IMR-90 (cell line): Measurements from ENCODE around the gene FARP1. TPM values are rescaled to one million over a fixed set of nuclear protein-coding genes. Genes with fewer than 3 reads are reported as not detected.

ENCODE experiments used
- ATAC-seq: fragments of 200-7000 bp; cut with Tn5 transposase; 2 replicates; pipeline ENCODE4 v1.9.1; 2020; ENCODE audit warnings: low read depth, mild to moderate bottlenecking, moderate library complexity
- BruUV-seq: library from RNA; stranded (reverse); fragments of 400-500 nt; replicated peaks from 2 replicates; lab custom pipeline; 2021; lab: Mats Ljungman, UMichigan
- CTCF ChIA-PET: fragments of 300-600 bp; formaldehyde crosslinking; extraction: SDS; loops from one replicate; lab custom pipeline; 2021; ENCODE audit warnings: antibody characterized with exemption; lab: Yijun Ruan, JAX
- POLR2A ChIA-PET: fragments of 300-600 bp; sonication (Branson Sonifier 250); formaldehyde crosslinking; loops from one replicate; lab custom pipeline; 2022; ENCODE audit warnings: antibody characterized with exemption; ENCODE audit not compliant: unreplicated experiment; lab: Charles Lee
- DNase-seq: peaks from one replicate; pipeline ENCODE4 v3.0.0; 2013
- H2AFZ ChIP-seq: replicated peaks from 2 replicates; pipeline ENCODE3; 2013; ENCODE audit warnings: low read length, mild to moderate bottlenecking; ENCODE audit not compliant: poor library complexity
- H2AK5ac ChIP-seq: 2 replicates; pipeline ENCODE4 v1.6.1; 2013; ENCODE audit warnings: low read depth, low read length, inconsistent platforms
- H2AK9ac ChIP-seq: replicated peaks from 2 replicates; pipeline ENCODE3; 2013; ENCODE audit warnings: mild to moderate bottlenecking, low read depth, low read length, moderate library complexity; ENCODE audit not compliant: poor library complexity
- H2BK120ac ChIP-seq: 2 replicates; pipeline ENCODE4 v1.6.1; 2013; ENCODE audit warnings: low read depth, low read length, inconsistent platforms
- H2BK15ac ChIP-seq: 3 replicates; pipeline ENCODE4 v1.6.1; 2013; ENCODE audit warnings: low read depth, low read length, inconsistent platforms
- H2BK20ac ChIP-seq: 2 replicates; pipeline ENCODE4 v1.6.1; 2013; ENCODE audit warnings: low read depth, mild to moderate bottlenecking, inconsistent platforms, low read length, moderate library complexity
- H2BK5ac ChIP-seq: 2 replicates; pipeline ENCODE4 v1.6.1; 2013; ENCODE audit warnings: mild to moderate bottlenecking, low read depth, low read length, inconsistent platforms; ENCODE audit not compliant: poor library complexity, severe bottlenecking
- H3K14ac ChIP-seq: replicated peaks from 2 replicates; pipeline ENCODE4 v1.6.1; 2013; ENCODE audit warnings: low read depth, low read length, inconsistent platforms
- H3K18ac ChIP-seq: 2 replicates; pipeline ENCODE4 v1.6.1; 2013; ENCODE audit warnings: low read depth, low read length, control low read depth
- H3K23ac ChIP-seq: 2 replicates; pipeline ENCODE4 v1.6.1; 2013; ENCODE audit warnings: low read depth, low read length, inconsistent platforms
- H3K27ac ChIP-seq: 2 replicates; pipeline ENCODE4 v1.5.1; 2013; ENCODE audit warnings: mild to moderate bottlenecking, control low read depth, low read length; ENCODE audit not compliant: insufficient read depth
- H3K27me3 ChIP-seq: 2 replicates; pipeline ENCODE4 v1.6.1; 2013; ENCODE audit warnings: low read length; ENCODE audit not compliant: control insufficient read depth, insufficient read depth
- H3K36me3 ChIP-seq: 2 replicates; pipeline ENCODE4 v1.6.1; 2013; ENCODE audit warnings: low read length, mixed read lengths; ENCODE audit not compliant: control insufficient read depth, insufficient read depth
- H3K4ac ChIP-seq: 2 replicates; pipeline ENCODE4 v1.6.1; 2013; ENCODE audit warnings: low read depth, low read length, inconsistent platforms
- H3K4me1 ChIP-seq: 2 replicates; pipeline ENCODE4 v1.6.1; 2013; ENCODE audit warnings: low read length, mixed read lengths; ENCODE audit not compliant: control insufficient read depth, insufficient read depth
- H3K4me2 ChIP-seq: 2 replicates; pipeline ENCODE4 v1.6.1; 2013; ENCODE audit warnings: low read depth, mild to moderate bottlenecking, control low read depth, low read length, moderate library complexity
- H3K4me3 ChIP-seq: 2 replicates; pipeline ENCODE4 v1.5.1; 2013; ENCODE audit warnings: low read depth, mild to moderate bottlenecking, control low read depth, low read length, moderate library complexity; ENCODE audit not compliant: insufficient read depth
- H3K56ac ChIP-seq: 2 replicates; pipeline ENCODE4 v1.6.1; 2013; ENCODE audit warnings: low read length, inconsistent platforms; ENCODE audit not compliant: insufficient read depth; ENCODE audit errors: extremely low read depth
- H3K79me1 ChIP-seq, 2 experiments: 2 replicates each; pipeline ENCODE4 v1.6.1; 2013; ENCODE audit warnings: low read length in 2 of 2, inconsistent platforms in 1 of 2, low read depth in 1 of 2
- H3K9ac ChIP-seq: 2 replicates; pipeline ENCODE4 v1.6.1; 2013; ENCODE audit warnings: low read depth, low read length, control low read depth
- H3K9me1 ChIP-seq: 2 replicates; pipeline ENCODE4 v1.6.1; 2013; ENCODE audit warnings: low read length, inconsistent platforms; ENCODE audit not compliant: insufficient read depth
- H3K9me3 ChIP-seq: 2 replicates; pipeline ENCODE4 v1.6.1; 2013; ENCODE audit warnings: low read length; ENCODE audit not compliant: control insufficient read depth, insufficient read depth
- H4K20me1 ChIP-seq: 2 replicates; pipeline ENCODE4 v1.6.1; 2013; ENCODE audit warnings: low read length, inconsistent platforms; ENCODE audit not compliant: insufficient read depth
- H4K5ac ChIP-seq: 2 replicates; pipeline ENCODE4 v1.6.1; 2013; ENCODE audit warnings: mild to moderate bottlenecking, low read depth, low read length, control low read depth
- H4K8ac ChIP-seq, 2 experiments: 2 replicates each; pipeline ENCODE4 v1.6.1; 2013; ENCODE audit warnings: low read depth in 2 of 2, low read length in 2 of 2, control low read depth in 1 of 2, inconsistent platforms in 1 of 2
- H4K91ac ChIP-seq: 2 replicates; pipeline ENCODE4 v1.6.1; 2013; ENCODE audit warnings: low read depth, low read length, inconsistent platforms; ENCODE audit not compliant: insufficient read depth
- BHLHE40 ChIP-seq: fragments of 150-350 bp; IDR thresholded peaks from 2 replicates; pipeline ENCODE4 v1.6.1; 2016; ENCODE audit warnings: mild to moderate bottlenecking, low read depth, low read length
- CEBPB ChIP-seq: IDR thresholded peaks from 2 replicates; pipeline ENCODE4 v1.6.1; 2012; ENCODE audit warnings: low read depth, low read length, improper control_type of control experiment
- CHD1 ChIP-seq: IDR thresholded peaks from 2 replicates; pipeline ENCODE4 v1.6.1; 2012; ENCODE audit warnings: low read depth, low read length, improper control_type of control experiment
- CTCF ChIP-seq: conservative IDR thresholded peaks from 2 replicates; pipeline ENCODE4 v1.5.1; 2012; ENCODE audit warnings: mild to moderate bottlenecking, low read depth, low read length, improper control_type of control experiment
- ELK1 ChIP-seq: fragments of 150-350 bp; IDR thresholded peaks from 2 replicates; pipeline ENCODE4 v1.6.1; 2016; ENCODE audit warnings: low read depth, mild to moderate bottlenecking, low read length, moderate library complexity, borderline replicate concordance
- FOS ChIP-seq: fragments of 150-350 bp; IDR thresholded peaks from 2 replicates; pipeline ENCODE4 v1.6.1; 2016; ENCODE audit warnings: low read depth, low read length
- MAFK ChIP-seq: IDR thresholded peaks from 2 replicates; pipeline ENCODE4 v1.6.1; 2012; ENCODE audit warnings: low read depth, low read length, improper control_type of control experiment
- MAZ ChIP-seq: IDR thresholded peaks from 2 replicates; pipeline ENCODE4 v1.6.1; 2012; ENCODE audit warnings: low read depth, mild to moderate bottlenecking, low read length, improper control_type of control experiment, moderate library complexity, borderline replicate concordance
- MXI1 ChIP-seq: IDR thresholded peaks from 2 replicates; pipeline ENCODE4 v1.6.1; 2012; ENCODE audit warnings: low read depth, mild to moderate bottlenecking, low read length, moderate library complexity, borderline replicate concordance
- NFE2L2 ChIP-seq: fragments of 150-350 bp; IDR thresholded peaks from 2 replicates; pipeline ENCODE4 v1.6.1; 2016; ENCODE audit warnings: low read depth, mild to moderate bottlenecking, low read length
- POLR2A ChIP-seq: IDR thresholded peaks from 2 replicates; pipeline ENCODE4 v1.6.1; 2012; ENCODE audit warnings: mild to moderate bottlenecking, low read depth, low read length
- RAD21 ChIP-seq: IDR thresholded peaks from 2 replicates; pipeline ENCODE4 v1.6.1; 2012; ENCODE audit warnings: low read length, improper control_type of control experiment
- RCOR1 ChIP-seq: IDR thresholded peaks from 2 replicates; pipeline ENCODE4 v1.6.1; 2012; ENCODE audit warnings: mild to moderate bottlenecking, low read length, improper control_type of control experiment; ENCODE audit not compliant: insufficient replicate concordance
- RFX5 ChIP-seq: IDR thresholded peaks from 2 replicates; pipeline ENCODE4 v1.8.0; 2012; ENCODE audit warnings: low read depth, mild to moderate bottlenecking, low read length, moderate library complexity
- SMC3 ChIP-seq: fragments of 150-350 bp; IDR thresholded peaks from 2 replicates; pipeline ENCODE4 v1.6.1; 2016; ENCODE audit warnings: low read depth, mild to moderate bottlenecking, antibody characterized with exemption, low read length, moderate library complexity
- USF2 ChIP-seq: fragments of 150-350 bp; IDR thresholded peaks from 2 replicates; pipeline ENCODE4 v1.6.1; 2017; ENCODE audit warnings: mild to moderate bottlenecking, antibody characterized with exemption, low read length, low read depth
- whole genome bisulfite sequencing, 2 experiments: methylation state at CpG; one replicate each; pipeline versions ENCODE4 v1.1.5 to v1.1.7; 2013; ENCODE audit warnings: missing lambda C conversion rate in 2 of 2; ENCODE audit not compliant: insufficient read length in 1 of 2; ENCODE audit errors: extremely low coverage in 2 of 2; 5-methylcytosine and 5-hydroxymethylcytosine counted together
- dilution Hi-C: fragments of 300-500 bp; cut with HindIII; formaldehyde crosslinking; loops from one replicate; pipeline ENCODE4 v1.14.3; 2018; ENCODE audit warnings: low sequenced_read_pairs; ENCODE audit not compliant: unreplicated experiment
- in situ Hi-C: fragments of 300-500 bp; cut with MboI; formaldehyde crosslinking; loops from 3 replicates; pipeline ENCODE4 v1.14.3; 2019; ENCODE audit warnings: low sequenced_read_pairs, inconsistent platforms, mixed read lengths
- intact Hi-C: fragments of 100-400 bp; cut with micrococcal nuclease; formaldehyde crosslinking; loops from 2 replicates; pipeline ENCODE4 v1.10.0; 2022
- polyA plus RNA-seq, 3 experiments: library from polyadenylated mRNA; depleted of rRNA; stranded (reverse); fragments of >200 nt; gene quantifications; 2 replicates each; pipeline ENCODE4 v1.2.3, GENCODE V29; 2012; ENCODE audit warnings: low replicate concordance in 1 of 3
- total RNA-seq: library from RNA; depleted of rRNA; stranded (reverse); fragments of >200 nt; gene quantifications from 2 replicates; pipeline ENCODE4 v1.2.3, GENCODE V29; 2012

FARP1 gene
- total and polyA plus RNA-seq, 2 of the 4 experiments (the other 2 are of a cell fraction), result 39.6 to 57.0 TPM

- Histone ChIP-seq H4K5ac (no peak overlapping the region), H3K4me3 (no peak overlapping the region), H3K9ac (no peak overlapping the region), H2BK120ac (no peak overlapping the region), H2AK5ac (no peak overlapping the region), H4K20me1 (peaks cover 22% of the 10 kb centered on the region), H2BK5ac (no peak overlapping the region), H3K9me3 (no peaks in the 10 kb centered on the region), H2BK20ac (no peak overlapping the region), H4K8ac (no peak overlapping the region), H3K36me3 (peaks cover 53% of the 10 kb centered on the region), H2AFZ (no peak overlapping the region), H4K91ac (no peak overlapping the region), H3K4me2 (no peak overlapping the region), H3K14ac (no peak overlapping the region), H3K27ac (no peak overlapping the region), H3K23ac (no peak overlapping the region), H3K4me1 (peaks cover under 1% of the 10 kb centered on the region), H3K18ac (no peak overlapping the region), H3K79me1 (peaks cover 29 to 75% of the 10 kb centered on the region in 2 experiments), H3K27me3 (no peaks in the 10 kb centered on the region), H3K9me1 (peaks cover 18% of the 10 kb centered on the region), H2BK15ac (no peak overlapping the region), H3K4ac (no peak overlapping the region), H3K56ac (no peak overlapping the region), H2AK9ac (no peak overlapping the region)
- POLR2A ChIA-PET, result no interaction called here
- DNase-seq (no peak), ATAC-seq (no peak)
- CTCF ChIA-PET, result no interaction called here
- in situ Hi-C loops, result loop anchor here (10.0 kb wide), 1 partner anchor 375 kb away; no protein-coding TSS in a partner anchor
- no TSS peak for BruUV-seq
- TF ChIP-seq CTCF (no peak), FOS (no peak), RFX5 (no peak), MAFK (no peak), POLR2A (no peak), SMC3 (no peak), RAD21 (no peak), ELK1 (no peak), CHD1 (no peak), MAZ (no peak), CEBPB (no peak), NFE2L2 (no peak), USF2 (no peak), RCOR1 (no peak), MXI1 (no peak), BHLHE40 (no peak)
- intact Hi-C loops, result no loop called here
- dilution Hi-C loops, result loop anchor here (25.0 kb wide), 1 partner anchor 202 kb away; no protein-coding TSS in a partner anchor
- WGBS, 2 experiments, result 91% methylated on average over 6 of the region's 13 CpGs; no CpG with 5 or more reads in 1 of the 2 experiments
These were observed 317.0 kb downstream of the FARP1 start for GRCh38 chr13:98459721-98460370.
